Measurements from ENCODE around the gene SCFD1.
"Not testable (repeated sequence)": the region's sequence is repeated elsewhere in the genome, so short reads cannot be mapped to it uniquely, and the experiment has no call there.

SCFD1 gene

GRCh38 chr14:30597504-30597903 is 24.6 kb upstream of the SCFD1 start:
- no peak for DNase-seq (ENCODE audit: low read depth)
- no peak overlapping the region for H3K4me3 ChIP-seq (ENCODE audit: low read length)
- TF ChIP-seq CTCF (conservative IDR thresholded peaks at IDR 0.05; ENCODE audit: low read length), result no peak

GRCh38 chr14:30600922-30601918 is 20.9 kb upstream of the SCFD1 start:
- DNase-seq (ENCODE audit: low read depth), result no peak
- H3K4me3 ChIP-seq (ENCODE audit: low read length), result no peak overlapping the region
- TF ChIP-seq CTCF (conservative IDR thresholded peaks at IDR 0.05; ENCODE audit: low read length), result no peak

GRCh38 chr14:30603402-30603801 is 18.7 kb upstream of the SCFD1 start:
- no peak for DNase-seq (ENCODE audit: low read depth)
- H3K4me3 ChIP-seq (ENCODE audit: low read length), result no peak overlapping the region
- TF ChIP-seq CTCF (conservative IDR thresholded peaks at IDR 0.05; ENCODE audit: low read length), result no peak

- DNase-seq (ENCODE audit: low read depth), result not testable (repeated sequence)
Measured at GRCh38 chr14:30604696-30605095, 17.4 kb upstream of the SCFD1 start.

GRCh38 chr14:30607156-30607780 is 14.9 kb upstream of the SCFD1 start:
- DNase-seq (ENCODE audit: low read depth), result peak; percentile 23
- no peak overlapping the region for H3K4me3 ChIP-seq (ENCODE audit: low read length)
- TF ChIP-seq CTCF (conservative IDR thresholded peaks at IDR 0.05; ENCODE audit: low read length), result no peak

More at GRCh38 chr14:30604696-30605095, 17.4 kb upstream of the SCFD1 start:
- not testable (repeated sequence) for H3K4me3 ChIP-seq (ENCODE audit: low read length)

GRCh38 chr14:30608533-30609006 is 13.5 kb upstream of the SCFD1 start:
- TF ChIP-seq CTCF (conservative IDR thresholded peaks at IDR 0.05; ENCODE audit: low read length), result 0 out of 2 replicates have a peak, but pooled peaks have one; percentile 7
- peak; percentile 43 for DNase-seq (ENCODE audit: low read depth)

GRCh38 chr14:30610787-30611343 is 11.3 kb upstream of the SCFD1 start:
- DNase-seq (ENCODE audit: low read depth), result peak; percentile 51
- H3K4me3 ChIP-seq (ENCODE audit: low read length), result no peak overlapping the region
- 0 out of 2 replicates have a peak, but pooled peaks have one; percentile 20 for TF ChIP-seq CTCF (conservative IDR thresholded peaks at IDR 0.05; ENCODE audit: low read length)

More at GRCh38 chr14:30608533-30609006, 13.5 kb upstream of the SCFD1 start:
- H3K4me3 ChIP-seq (ENCODE audit: low read length), result no peak overlapping the region

Data from AG10803 (cell line).